22Rv1 (cell line): ENCODE measurements around the gene SEPTIN2.
"Not testable (repeated sequence)": the region's sequence is repeated elsewhere in the genome, so short reads cannot be mapped to it uniquely, and the experiment has no call there.

Experiments
- ZFX ChIP-seq: fragments of 450-650 bp; IDR thresholded peaks from 2 replicates; pipeline ENCODE4 v1.6.1; 2017; ENCODE audit warnings: antibody characterized with exemption, borderline replicate concordance
- TF ChIP-seq, protein P1 (sequence below): fragments of 450-650 bp; IDR thresholded peaks from 2 replicates; pipeline ENCODE4 v1.5.1; 2017; ENCODE audit warnings: mild to moderate bottlenecking

- TF ChIP-seq, protein P1, sequence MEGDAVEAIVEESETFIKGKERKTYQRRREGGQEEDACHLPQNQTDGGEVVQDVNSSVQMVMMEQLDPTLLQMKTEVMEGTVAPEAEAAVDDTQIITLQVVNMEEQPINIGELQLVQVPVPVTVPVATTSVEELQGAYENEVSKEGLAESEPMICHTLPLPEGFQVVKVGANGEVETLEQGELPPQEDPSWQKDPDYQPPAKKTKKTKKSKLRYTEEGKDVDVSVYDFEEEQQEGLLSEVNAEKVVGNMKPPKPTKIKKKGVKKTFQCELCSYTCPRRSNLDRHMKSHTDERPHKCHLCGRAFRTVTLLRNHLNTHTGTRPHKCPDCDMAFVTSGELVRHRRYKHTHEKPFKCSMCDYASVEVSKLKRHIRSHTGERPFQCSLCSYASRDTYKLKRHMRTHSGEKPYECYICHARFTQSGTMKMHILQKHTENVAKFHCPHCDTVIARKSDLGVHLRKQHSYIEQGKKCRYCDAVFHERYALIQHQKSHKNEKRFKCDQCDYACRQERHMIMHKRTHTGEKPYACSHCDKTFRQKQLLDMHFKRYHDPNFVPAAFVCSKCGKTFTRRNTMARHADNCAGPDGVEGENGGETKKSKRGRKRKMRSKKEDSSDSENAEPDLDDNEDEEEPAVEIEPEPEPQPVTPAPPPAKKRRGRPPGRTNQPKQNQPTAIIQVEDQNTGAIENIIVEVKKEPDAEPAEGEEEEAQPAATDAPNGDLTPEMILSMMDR = not testable (repeated sequence)
- not testable (repeated sequence) for TF ChIP-seq ZFX
These were observed 3.1 kb downstream of the SEPTIN2 start for GRCh38 chr2:241318830-241319229.
